HEK293 (cell line): ENCODE data around the gene RPSA.

Experiments
- CTCF ChIA-PET: fragments of 350-600 bp; formaldehyde crosslinking; extraction: SDS; loops from one replicate; lab custom pipeline; 2021; ENCODE audit warnings: antibody characterized with exemption; lab: Yijun Ruan, JAX
- POLR2A ChIA-PET: fragments of 300-600 bp; formaldehyde crosslinking; extraction: SDS; loops from one replicate; lab custom pipeline; 2020; ENCODE audit warnings: antibody characterized with exemption, inconsistent platforms; lab: Yijun Ruan, JAX
- H3K27ac ChIP-seq: fragments of 200-500 bp; sonication (Bioruptor generic); 2 replicates; pipeline ENCODE4 v1.5.1; 2014; ENCODE audit warnings: low read depth, low read length, control low read depth, inconsistent platforms; ENCODE audit errors: extremely low read depth
- H3K36me3 ChIP-seq, 2 experiments: fragments of 200-500 bp in 1 of 2; sonication (Bioruptor generic) in 1 of 2; 1 replicate in 1 of 2; 2 replicates in 1 of 2; pipeline ENCODE4 v1.5.1; 2014 to 2017; ENCODE audit warnings: inconsistent platforms in 2 of 2, low read length in 2 of 2; ENCODE audit not compliant: control insufficient read depth in 2 of 2, insufficient read depth in 1 of 2
- H3K4me1 ChIP-seq: fragments of 200-500 bp; sonication (Bioruptor generic); 2 replicates; pipeline ENCODE4 v1.5.1; 2014; ENCODE audit warnings: mild to moderate bottlenecking, low read length, inconsistent platforms; ENCODE audit not compliant: control insufficient read depth, insufficient read depth
- H3K4me3 ChIP-seq: 2 replicates; pipeline ENCODE4 v1.5.1; 2011; ENCODE audit warnings: low read depth, mild to moderate bottlenecking, control low read depth, low read length, moderate library complexity
- H3K9me3 ChIP-seq: fragments of 200-500 bp; sonication (Bioruptor generic); 2 replicates; pipeline ENCODE4 v1.5.1; 2014; ENCODE audit warnings: low read depth, low read length, inconsistent platforms; ENCODE audit not compliant: control insufficient read depth, insufficient read depth
- AEBP2 ChIP-seq: fragments of 450-650 bp; formaldehyde crosslinking; IDR thresholded peaks from 2 replicates; pipeline ENCODE4 v1.5.1; 2016; ENCODE audit warnings: missing biosample characterization, missing genetic modification characterization, borderline replicate concordance
- ATF2 ChIP-seq: fragments of 450-650 bp; formaldehyde crosslinking; IDR thresholded peaks from 2 replicates; pipeline ENCODE4 v1.5.1; 2016; ENCODE audit warnings: missing biosample characterization, missing genetic modification characterization, low read depth
- FEZF1 ChIP-seq: fragments of 450-650 bp; formaldehyde crosslinking; IDR thresholded peaks from 2 replicates; pipeline ENCODE4 v1.5.1; 2016; ENCODE audit warnings: missing biosample characterization, missing genetic modification characterization
- KLF16 ChIP-seq: fragments of 450-650 bp; formaldehyde crosslinking; IDR thresholded peaks from 2 replicates; pipeline ENCODE4 v1.5.1; 2017; ENCODE audit warnings: missing biosample characterization, missing genetic modification characterization
- SALL2 ChIP-seq: fragments of 450-650 bp; formaldehyde crosslinking; IDR thresholded peaks from 2 replicates; pipeline ENCODE4 v1.5.0; 2017; ENCODE audit warnings: missing biosample characterization, mild to moderate bottlenecking, missing genetic modification characterization, borderline replicate concordance
- SP2 ChIP-seq: fragments of 450-650 bp; formaldehyde crosslinking; IDR thresholded peaks from 2 replicates; pipeline ENCODE4 v1.5.1; 2016; ENCODE audit warnings: missing biosample characterization, missing genetic modification characterization
- TCF7L2 ChIP-seq: IDR thresholded peaks from 2 replicates; pipeline ENCODE4 v1.6.1; 2011; ENCODE audit warnings: low read depth, mild to moderate bottlenecking, inconsistent platforms, low read length, moderate library complexity, borderline replicate concordance
- TRIM28 ChIP-seq: IDR thresholded peaks from 2 replicates; pipeline ENCODE4 v1.6.1; 2011; ENCODE audit warnings: low read length, control low read depth, borderline replicate concordance
- YY2 ChIP-seq: fragments of 450-650 bp; formaldehyde crosslinking; IDR thresholded peaks from 2 replicates; pipeline ENCODE4 v1.5.1; 2016; ENCODE audit warnings: missing biosample characterization, missing genetic modification characterization
- ZBTB21 ChIP-seq: fragments of 450-650 bp; formaldehyde crosslinking; IDR thresholded peaks from 2 replicates; pipeline ENCODE4 v1.5.1; 2017; ENCODE audit warnings: missing biosample characterization, missing genetic modification characterization
- ZBTB26 ChIP-seq: fragments of 450-650 bp; formaldehyde crosslinking; optimal IDR thresholded peaks from 2 replicates; pipeline ENCODE3; 2016; ENCODE audit warnings: missing biosample characterization, mild to moderate bottlenecking, missing genetic modification characterization
- ZNF112 ChIP-seq: fragments of 450-650 bp; formaldehyde crosslinking; IDR thresholded peaks from 2 replicates; pipeline ENCODE4 v1.5.0; 2017; ENCODE audit warnings: missing biosample characterization, missing genetic modification characterization
- ZNF138 ChIP-seq: fragments of 450-650 bp; formaldehyde crosslinking; IDR thresholded peaks from 2 replicates; pipeline ENCODE4 v1.5.1; 2016; ENCODE audit warnings: missing biosample characterization, missing genetic modification characterization, borderline replicate concordance
- ZNF146 ChIP-seq: fragments of 450-650 bp; formaldehyde crosslinking; IDR thresholded peaks from 2 replicates; pipeline ENCODE4 v1.5.1; 2016; ENCODE audit warnings: missing biosample characterization, missing genetic modification characterization
- ZNF2 ChIP-seq: fragments of 450-650 bp; formaldehyde crosslinking; IDR thresholded peaks from 2 replicates; pipeline ENCODE4 v1.5.1; 2016; ENCODE audit warnings: missing biosample characterization, missing genetic modification characterization
- ZNF266 ChIP-seq: fragments of 450-650 bp; formaldehyde crosslinking; IDR thresholded peaks from 2 replicates; pipeline ENCODE4 v1.5.1; 2016; ENCODE audit warnings: missing biosample characterization, missing genetic modification characterization, low read depth
- ZNF426 ChIP-seq: fragments of 450-650 bp; formaldehyde crosslinking; IDR thresholded peaks from 2 replicates; pipeline ENCODE4 v1.5.1; 2017; ENCODE audit warnings: missing biosample characterization, missing genetic modification characterization, mild to moderate bottlenecking, inconsistent platforms, moderate library complexity
- ZNF513 ChIP-seq: fragments of 450-650 bp; IDR thresholded peaks from 2 replicates; pipeline ENCODE4 v1.5.1; 2018; ENCODE audit warnings: missing biosample characterization, missing genetic modification characterization
- ZNF514 ChIP-seq: fragments of 450-650 bp; formaldehyde crosslinking; IDR thresholded peaks from 2 replicates; pipeline ENCODE4 v1.5.1; 2016; ENCODE audit warnings: missing biosample characterization, missing genetic modification characterization
- ZNF544 ChIP-seq: fragments of 450-650 bp; formaldehyde crosslinking; IDR thresholded peaks from 2 replicates; pipeline ENCODE4 v1.5.0; 2017; ENCODE audit warnings: missing biosample characterization, missing genetic modification characterization
- ZNF585B ChIP-seq: fragments of 450-650 bp; formaldehyde crosslinking; IDR thresholded peaks from 2 replicates; pipeline ENCODE4 v1.5.1; 2016; ENCODE audit warnings: missing biosample characterization, missing genetic modification characterization
- ZNF654 ChIP-seq: fragments of 450-650 bp; formaldehyde crosslinking; IDR thresholded peaks from 2 replicates; pipeline ENCODE4 v1.5.1; 2016; ENCODE audit warnings: low read depth, missing biosample characterization, missing genetic modification characterization
- ZNF664 ChIP-seq: fragments of 450-650 bp; formaldehyde crosslinking; IDR thresholded peaks from 2 replicates; pipeline ENCODE4 v1.5.1; 2016; ENCODE audit warnings: missing biosample characterization, missing genetic modification characterization
- ZNF747 ChIP-seq: fragments of 450-650 bp; formaldehyde crosslinking; IDR thresholded peaks from 2 replicates; pipeline ENCODE4 v1.5.1; 2016; ENCODE audit warnings: missing biosample characterization, missing genetic modification characterization
- ZNF830 ChIP-seq: fragments of 450-650 bp; IDR thresholded peaks from 2 replicates; pipeline ENCODE4 v1.5.0; 2018; ENCODE audit warnings: missing biosample characterization, missing genetic modification characterization, low read depth, mild to moderate bottlenecking, moderate library complexity
- ZSCAN23 ChIP-seq: fragments of 450-650 bp; formaldehyde crosslinking; IDR thresholded peaks from 2 replicates; pipeline ENCODE4 v1.5.1; 2016; ENCODE audit warnings: missing biosample characterization, missing genetic modification characterization
- ZSCAN5A ChIP-seq: fragments of 450-650 bp; formaldehyde crosslinking; IDR thresholded peaks from 2 replicates; pipeline ENCODE4 v1.5.1; 2016; ENCODE audit warnings: missing biosample characterization, missing genetic modification characterization
- ZXDB ChIP-seq: fragments of 450-650 bp; formaldehyde crosslinking; IDR thresholded peaks from 2 replicates; pipeline ENCODE4 v1.5.1; 2016; ENCODE audit warnings: missing biosample characterization, missing genetic modification characterization

RPSA gene

GRCh38 chr3:39378088-39378487 is 28.4 kb upstream of the RPSA start (continued):
- TF ChIP-seq ZNF513 (no peak), ZNF747 (tag by site-specific recombination) (no peak), ZNF112 (tag by site-specific recombination) (no peak), ZXDB (tag by site-specific recombination) (no peak), ZNF514 (tag by site-specific recombination) (no peak), ZBTB26 (no peak), TCF7L2 (no peak), ZBTB21 (tag by site-specific recombination) (no peak), AEBP2 (tag by site-specific recombination) (no peak), ZNF654 (peak; percentile 59), TRIM28 (no peak), SALL2 (tag by site-specific recombination) (no peak), ZNF585B (no peak)

GRCh38 chr3:39378957-39379777 is 27.4 kb upstream of the RPSA start:
- TF ChIP-seq ZNF2 (tag by site-specific recombination) (no peak), ZNF112 (tag by site-specific recombination) (no peak), ZNF138 (no peak), ZNF830 (tag by site-specific recombination) (no peak), ATF2 (tag by site-specific recombination) (no peak), SP2 (no peak), ZSCAN5A (tag by site-specific recombination) (no peak), ZNF266 (tag by site-specific recombination) (no peak), ZNF544 (tag by site-specific recombination) (no peak), ZNF664 (tag by site-specific recombination) (no peak), YY2 (tag by site-specific recombination) (no peak), FEZF1 (tag by site-specific recombination) (no peak), ZSCAN23 (tag by site-specific recombination) (no peak), ZNF146 (tag by site-specific recombination) (no peak), ZNF426 (no peak), KLF16 (tag by site-specific recombination) (no peak), ZNF747 (tag by site-specific recombination) (no peak)
- Histone ChIP-seq H3K36me3 (no peaks in the 10 kb centered on the region), H3K4me1 (no peaks in the 10 kb centered on the region), H3K27ac (no peak overlapping the region), H3K9me3 (no peaks in the 10 kb centered on the region), H3K4me3 (no peak overlapping the region)
- ChIA-PET CTCF (interaction anchor here (0.6 to 2.0 kb wide), 9 partner anchors 10 to 188 kb away, joined by 3 to 7 read pairs (median 4); no protein-coding TSS in a partner anchor), POLR2A (interaction anchor here (0.7 kb wide), 1 partner anchor 16 kb away, joined by 3 read pairs; no protein-coding TSS in a partner anchor)
